ENCODE results near the gene NTNG1. TPM values are rescaled to one million over a fixed set of nuclear protein-coding genes. Genes with fewer than 3 reads are reported as not detected.

The NTNG1 gene
- total RNA-seq, 1 experiment from 2014 or later = 2.3 TPM

DNA sequence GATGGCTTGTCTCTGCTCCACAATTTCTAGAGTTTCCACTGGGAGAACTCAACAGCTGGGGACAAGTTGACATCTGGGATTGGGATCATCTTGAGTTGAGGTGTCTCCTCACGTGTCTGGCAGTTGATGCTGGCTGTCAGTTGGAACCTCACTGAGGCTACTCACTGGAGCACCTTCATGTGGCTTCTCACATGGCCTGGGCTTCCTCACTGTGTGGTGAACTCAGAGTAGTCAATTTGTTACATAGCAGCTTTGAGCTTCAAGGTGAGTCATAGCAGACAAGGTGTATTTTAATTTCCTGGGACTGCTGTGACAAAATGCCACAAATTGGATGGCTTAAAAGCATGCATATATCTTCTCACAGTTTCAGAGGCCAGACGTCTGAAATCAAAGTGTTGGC is 44.0 kb downstream of the NTNG1 start:
- ATAC-seq (no peak), DNase-seq (ENCODE audit: low spot score) (no peak)
- TF ChIP-seq NFYB (CRISPR knock-in tag; conservative IDR thresholded peaks at IDR 0.05; ENCODE audit: low read depth) (no peak), PRDM15 (CRISPR knock-in tag; IDR thresholded peaks at IDR 0.05) (no peak), STAT6 (CRISPR knock-in tag; conservative IDR thresholded peaks at IDR 0.05; ENCODE audit: low read depth) (no peak), ERG (CRISPR knock-in tag; IDR thresholded peaks at IDR 0.05) (no peak), TEAD1 (CRISPR knock-in tag; IDR thresholded peaks at IDR 0.05) (no peak), TEAD4 (CRISPR knock-in tag; IDR thresholded peaks at IDR 0.05) (no peak), ATF2 (CRISPR knock-in tag; IDR thresholded peaks at IDR 0.05; ENCODE audit: borderline replicate concordance, low read depth) (no peak)
- TF ChIP-seq, protein P1, sequence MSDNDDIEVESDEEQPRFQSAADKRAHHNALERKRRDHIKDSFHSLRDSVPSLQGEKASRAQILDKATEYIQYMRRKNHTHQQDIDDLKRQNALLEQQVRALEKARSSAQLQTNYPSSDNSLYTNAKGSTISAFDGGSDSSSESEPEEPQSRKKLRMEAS (CRISPR knock-in tag; IDR thresholded peaks at IDR 0.05) = no peak
- no peaks in the 10 kb centered on the region for H3K27me3 Mint-ChIP-seq (ENCODE audit: low read depth)
- H3K9me3 Mint-ChIP-seq = peaks cover 1% of the 10 kb centered on the region; the same call in 1 of the 2 replicates
- ChIA-PET CTCF (interaction anchor here (5.0 kb wide), 1 partner anchor 12 kb away, joined by 20 read pairs; no protein-coding TSS in a partner anchor), POLR2A (no interaction called here)
- no peak overlapping the region for H3K4me3 Mint-ChIP-seq
- peaks cover 5% of the 10 kb centered on the region; the same call in 1 of the 2 replicates for H3K36me3 Mint-ChIP-seq
- no peak overlapping the region for H3K27ac Mint-ChIP-seq
- H3K4me1 Mint-ChIP-seq = peaks cover 66% of the 10 kb centered on the region

- peak overlapping the region; percentile 74; the same call in 1 of the 2 replicates for H3K27ac Mint-ChIP-seq
- no peak overlapping the region for H3K4me3 Mint-ChIP-seq
- CTCF ChIA-PET = interaction anchor here (2.8 kb wide), 1 partner anchor 10 kb away, joined by 12 read pairs; no protein-coding TSS in a partner anchor
- peaks cover 4% of the 10 kb centered on the region; the same call in 1 of the 2 replicates for H3K9me3 Mint-ChIP-seq
- DNase-seq (ENCODE audit: low spot score) (no peak), ATAC-seq (no peak)
- POLR2A ChIA-PET = no interaction called here
- peaks cover 45% of the 10 kb centered on the region for H3K4me1 Mint-ChIP-seq
- peaks cover 7% of the 10 kb centered on the region; the same call in 1 of the 2 replicates for H3K36me3 Mint-ChIP-seq
- H3K27me3 Mint-ChIP-seq (ENCODE audit: low read depth) = no peaks in the 10 kb centered on the region
- TF ChIP-seq ZNF263 (CRISPR knock-in tag; IDR thresholded peaks at IDR 0.05; ENCODE audit: low read depth) = no peak
- no peak for TF ChIP-seq ZNF121 (CRISPR knock-in tag; IDR thresholded peaks at IDR 0.05)
- TF ChIP-seq, protein P2, sequence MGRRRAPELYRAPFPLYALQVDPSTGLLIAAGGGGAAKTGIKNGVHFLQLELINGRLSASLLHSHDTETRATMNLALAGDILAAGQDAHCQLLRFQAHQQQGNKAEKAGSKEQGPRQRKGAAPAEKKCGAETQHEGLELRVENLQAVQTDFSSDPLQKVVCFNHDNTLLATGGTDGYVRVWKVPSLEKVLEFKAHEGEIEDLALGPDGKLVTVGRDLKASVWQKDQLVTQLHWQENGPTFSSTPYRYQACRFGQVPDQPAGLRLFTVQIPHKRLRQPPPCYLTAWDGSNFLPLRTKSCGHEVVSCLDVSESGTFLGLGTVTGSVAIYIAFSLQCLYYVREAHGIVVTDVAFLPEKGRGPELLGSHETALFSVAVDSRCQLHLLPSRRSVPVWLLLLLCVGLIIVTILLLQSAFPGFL (CRISPR knock-in tag; IDR thresholded peaks at IDR 0.05; ENCODE audit: borderline replicate concordance) = no peak
- TF ChIP-seq, protein P3, sequence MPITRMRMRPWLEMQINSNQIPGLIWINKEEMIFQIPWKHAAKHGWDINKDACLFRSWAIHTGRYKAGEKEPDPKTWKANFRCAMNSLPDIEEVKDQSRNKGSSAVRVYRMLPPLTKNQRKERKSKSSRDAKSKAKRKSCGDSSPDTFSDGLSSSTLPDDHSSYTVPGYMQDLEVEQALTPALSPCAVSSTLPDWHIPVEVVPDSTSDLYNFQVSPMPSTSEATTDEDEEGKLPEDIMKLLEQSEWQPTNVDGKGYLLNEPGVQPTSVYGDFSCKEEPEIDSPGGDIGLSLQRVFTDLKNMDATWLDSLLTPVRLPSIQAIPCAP (CRISPR knock-in tag; IDR thresholded peaks at IDR 0.05) = no peak
- no peak for TF ChIP-seq ATF1 (CRISPR knock-in tag; IDR thresholded peaks at IDR 0.05)
- no peak for TF ChIP-seq SP1 (CRISPR knock-in tag; conservative IDR thresholded peaks at IDR 0.05)
- no peak for TF ChIP-seq HMGXB4 (CRISPR knock-in tag; IDR thresholded peaks at IDR 0.05)
- no peak for TF ChIP-seq ATF2 (CRISPR knock-in tag; IDR thresholded peaks at IDR 0.05; ENCODE audit: borderline replicate concordance, low read depth)
- no peak for TF ChIP-seq TP53 (CRISPR knock-in tag; IDR thresholded peaks at IDR 0.05)
- no peak for TF ChIP-seq ZMAT4 (CRISPR knock-in tag; IDR thresholded peaks at IDR 0.05)
- TF ChIP-seq NFYB (CRISPR knock-in tag; conservative IDR thresholded peaks at IDR 0.05; ENCODE audit: low read depth) = no peak
- no peak for TF ChIP-seq ZNF317 (CRISPR knock-in tag; IDR thresholded peaks at IDR 0.05; ENCODE audit: borderline replicate concordance, low read depth)
Observed at GRCh38 chr1:107187399-107187798, 46.6 kb downstream of the NTNG1 start.

Measured in WTC11 (cell line).